Limb (tissue), 2 donors: ENCODE data around the gene ATXN1.
"Not testable (repeated sequence)": the region's sequence is repeated elsewhere in the genome, so short reads cannot be mapped to it uniquely, and the experiment has no call there.

Experiments used
- DNase-seq, 2 donors: peaks; one replicate each; pipeline ENCODE4 v3.0.0-alpha.2; 2016; ENCODE audit errors: extremely low spot score in 2 of 2

ATXN1 gene

GRCh38 chr6:16542070-16542469 lies 219.2 kb downstream of the ATXN1 start:
- DNase-seq = no peak

DNA sequence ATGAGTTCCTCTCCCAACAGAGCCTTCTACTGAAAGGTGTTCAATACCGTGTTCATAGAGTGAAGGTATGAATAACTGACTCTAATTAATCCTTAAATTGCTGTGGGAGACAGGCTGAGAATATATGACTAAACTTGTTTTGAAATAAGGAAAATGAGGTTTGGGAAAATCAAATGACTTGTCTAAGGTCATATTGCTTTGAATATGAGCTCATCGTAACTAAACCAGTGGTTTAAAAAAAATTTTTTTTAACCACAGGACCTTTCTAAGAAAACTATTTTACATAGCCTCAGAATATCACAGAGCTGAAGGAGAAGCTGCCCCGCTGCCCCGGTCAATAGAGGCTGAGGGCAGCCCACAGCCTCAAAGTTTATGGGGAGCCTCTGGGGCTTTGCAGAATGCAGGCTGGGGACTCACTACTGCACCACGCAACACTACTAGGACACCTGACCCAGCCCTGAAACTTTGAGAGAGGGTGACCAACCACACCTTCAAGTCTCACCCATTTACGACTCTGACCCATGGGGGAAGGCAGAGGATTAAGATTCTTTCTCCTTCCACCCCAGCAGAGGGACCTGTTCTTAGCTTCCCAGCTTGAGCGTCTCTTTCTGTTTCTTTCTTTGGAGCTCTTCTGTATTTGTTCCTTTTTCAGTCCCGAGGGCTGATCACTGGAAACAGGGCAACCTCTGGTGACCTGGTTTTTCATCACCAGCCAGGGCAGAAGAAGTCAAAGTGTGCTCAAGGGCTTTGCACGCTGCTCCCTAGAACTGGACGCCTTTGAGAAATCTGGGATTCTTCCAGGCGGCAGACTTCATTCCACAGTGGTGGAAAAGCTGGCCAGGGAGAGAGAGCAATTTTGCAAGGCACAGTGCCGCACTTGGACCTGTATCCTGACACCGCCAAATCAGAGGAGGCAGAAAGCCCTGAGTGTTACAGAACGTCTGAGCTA lies 220.2 kb downstream of the ATXN1 start:
- DNase-seq = no peak

GRCh38 chr6:16540383-16540782 lies 220.9 kb downstream of the ATXN1 start:
- not testable (repeated sequence) for DNase-seq

DNA sequence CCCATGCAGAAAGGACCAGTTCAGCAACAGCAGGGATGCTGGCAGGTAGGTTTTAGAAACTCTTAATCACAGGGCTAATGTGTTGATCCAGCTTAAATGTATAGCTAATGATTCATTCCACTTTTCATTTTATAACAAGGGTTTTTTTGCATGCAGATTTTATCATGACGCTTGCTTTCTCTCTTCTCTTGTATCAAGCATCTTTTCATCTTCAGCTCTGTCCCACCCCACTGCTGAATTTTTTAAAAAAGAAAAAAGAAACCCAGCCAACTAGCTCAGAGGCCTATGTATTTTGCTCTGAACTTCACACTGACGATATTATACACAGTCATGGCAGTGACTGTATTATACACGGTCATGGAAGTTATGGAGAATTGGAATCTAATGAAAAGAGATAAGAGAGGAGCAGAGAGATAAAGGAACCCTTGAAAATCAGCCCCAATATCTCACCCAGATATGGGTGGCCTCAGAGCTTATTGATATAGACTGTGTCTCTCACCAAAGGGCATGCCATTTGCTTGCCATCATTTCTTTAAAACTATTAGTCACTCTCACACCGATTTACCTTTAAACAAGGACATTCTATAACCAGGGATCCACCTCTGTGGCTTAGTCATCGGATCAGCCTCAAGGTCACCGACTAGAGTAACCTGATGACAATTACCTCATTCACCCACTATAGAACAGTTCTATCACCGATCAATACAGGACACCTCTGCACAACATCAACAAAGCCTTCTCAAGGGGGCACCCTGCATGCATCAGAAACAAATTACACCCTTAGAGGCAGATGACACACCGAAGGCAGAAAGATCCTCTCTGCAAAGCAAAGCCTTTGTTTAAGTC lies 222.0 kb downstream of the ATXN1 start:
- DNase-seq = no peak

DNA sequence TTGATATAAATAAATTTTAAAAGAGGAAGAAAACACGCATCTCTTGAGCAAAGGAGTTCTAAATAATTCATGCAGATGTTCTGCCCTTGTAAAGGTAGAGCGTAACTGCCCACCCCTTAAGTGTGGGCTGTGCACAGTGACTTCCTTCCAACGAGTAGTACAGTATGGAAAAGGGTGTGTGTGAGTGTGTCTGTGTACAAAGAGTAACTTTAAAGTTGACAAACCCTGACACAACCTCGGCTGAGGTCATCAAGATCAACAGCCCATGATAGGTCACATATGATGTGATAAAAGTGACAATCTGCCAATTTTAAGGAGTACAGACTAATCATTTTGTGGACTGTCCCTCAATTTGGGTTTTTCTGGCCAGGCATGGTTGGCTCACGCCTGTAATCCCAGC lies 225.7 kb downstream of the ATXN1 start:
- DNase-seq = no peak

GRCh38 chr6:16533721-16534136 lies 227.5 kb downstream of the ATXN1 start:
- no peak for DNase-seq

- DNase-seq = no peak
Observed at GRCh38 chr6:16533210-16533609, 228.1 kb downstream of the ATXN1 start.

DNA sequence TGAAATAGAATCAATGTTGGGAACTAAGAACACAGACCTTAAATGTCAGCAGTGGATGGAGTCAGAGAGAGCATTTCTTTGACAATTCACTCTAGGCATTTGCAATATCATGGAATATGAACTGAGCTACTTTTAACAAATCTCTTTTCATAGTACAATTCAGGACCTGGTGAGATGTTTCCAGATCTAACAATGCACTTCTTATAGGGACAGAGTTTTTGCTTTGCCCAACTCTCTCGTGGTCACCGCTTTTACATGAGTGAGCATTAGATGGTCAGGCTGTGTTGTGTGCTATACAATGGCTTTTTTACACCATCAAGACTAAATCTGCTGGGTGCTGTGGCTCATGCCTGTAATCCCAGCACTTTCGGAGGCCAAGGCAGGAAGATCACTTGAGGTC lies 233.6 kb downstream of the ATXN1 start:
- no peak for DNase-seq

GRCh38 chr6:16524380-16524707 lies 236.9 kb downstream of the ATXN1 start:
- no peak for DNase-seq

DNA sequence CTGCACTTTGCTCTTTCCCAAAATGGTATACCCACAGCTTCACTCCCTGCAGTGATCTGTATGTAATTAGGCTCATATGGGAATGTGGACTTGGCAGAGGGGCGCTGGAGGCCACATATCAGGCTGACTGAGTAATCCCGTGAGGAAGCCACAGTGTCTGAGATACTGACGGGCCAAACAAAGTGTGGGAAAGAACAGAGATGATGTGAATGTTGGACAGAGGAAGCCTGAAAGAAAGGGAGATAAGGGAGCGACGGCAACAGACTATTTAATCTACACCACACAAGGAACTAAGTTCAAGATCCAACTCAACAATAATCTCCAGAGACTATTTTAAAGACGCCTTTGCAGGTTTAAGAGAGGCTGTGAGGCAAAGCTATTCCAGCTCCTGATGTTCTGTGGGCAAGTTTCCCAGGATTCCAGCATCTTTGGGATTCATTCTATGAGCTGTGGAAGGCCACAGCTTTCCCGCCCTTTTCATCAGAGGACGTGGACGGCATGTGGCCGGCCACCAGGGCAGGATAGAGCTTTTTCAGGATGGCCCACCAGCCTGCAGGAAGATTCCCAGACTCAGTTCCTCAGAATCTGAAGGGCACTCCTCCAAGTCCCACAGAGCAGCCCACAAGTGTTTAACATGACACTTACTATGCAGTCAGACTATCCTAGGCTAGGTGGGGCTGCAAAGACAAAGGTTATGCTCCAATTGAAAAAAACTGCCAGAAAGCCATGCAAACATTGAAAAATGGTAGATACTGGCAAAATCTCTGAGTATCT lies 237.5 kb downstream of the ATXN1 start:
- no peak for DNase-seq

- DNase-seq = no peak
Observed at GRCh38 chr6:16522937-16523336, 238.3 kb downstream of the ATXN1 start.

DNA sequence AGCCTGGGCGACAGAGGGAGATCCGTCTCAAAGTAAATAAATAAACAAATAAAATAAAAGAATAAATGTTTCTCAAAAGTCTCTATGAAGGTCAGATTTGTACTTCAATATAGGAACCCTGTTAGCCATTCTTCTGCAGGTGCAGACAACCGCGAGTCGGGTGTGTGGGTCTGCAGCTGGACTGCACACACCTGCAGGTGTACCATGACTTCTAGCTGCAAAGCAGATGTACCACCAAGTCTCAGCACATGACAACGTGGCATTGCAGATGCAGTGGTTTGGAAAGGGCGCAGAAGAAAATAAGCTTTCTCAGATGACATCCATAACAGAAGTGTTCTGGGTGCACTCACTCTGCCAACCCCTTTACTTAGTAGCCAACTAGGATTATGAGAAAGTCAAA lies 239.7 kb downstream of the ATXN1 start:
- no peak for DNase-seq

GRCh38 chr6:16519265-16520242 lies 241.7 kb downstream of the ATXN1 start:
- DNase-seq = no peak

DNA sequence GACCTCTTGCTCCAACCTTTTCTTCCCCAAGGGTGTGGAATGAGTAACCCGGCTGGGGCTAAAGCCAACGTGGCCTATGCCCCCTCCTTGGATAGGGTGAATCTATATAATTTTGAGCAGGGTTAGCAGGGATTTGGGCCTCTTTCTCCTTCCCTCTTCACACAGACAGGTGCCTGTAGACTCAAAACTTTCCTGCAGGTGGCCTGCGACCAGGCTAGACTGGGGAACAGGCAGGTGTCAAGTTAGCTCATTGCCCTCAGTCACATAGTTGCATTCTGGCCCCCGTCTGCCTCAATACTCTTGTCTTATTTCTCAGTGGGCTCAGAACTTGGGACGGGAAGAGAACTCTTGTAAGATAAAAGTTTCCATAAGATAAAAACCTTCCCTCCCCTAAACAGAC lies 243.0 kb downstream of the ATXN1 start:
- DNase-seq = no peak

- peak; percentile 40 to 42 for DNase-seq
Observed at GRCh38 chr6:16514249-16514648, 247.0 kb downstream of the ATXN1 start.

- DNase-seq = no peak
Observed at GRCh38 chr6:16512544-16513290, 248.5 kb downstream of the ATXN1 start.

GRCh38 chr6:16511723-16512489 lies 249.4 kb downstream of the ATXN1 start:
- no peak for DNase-seq

DNA sequence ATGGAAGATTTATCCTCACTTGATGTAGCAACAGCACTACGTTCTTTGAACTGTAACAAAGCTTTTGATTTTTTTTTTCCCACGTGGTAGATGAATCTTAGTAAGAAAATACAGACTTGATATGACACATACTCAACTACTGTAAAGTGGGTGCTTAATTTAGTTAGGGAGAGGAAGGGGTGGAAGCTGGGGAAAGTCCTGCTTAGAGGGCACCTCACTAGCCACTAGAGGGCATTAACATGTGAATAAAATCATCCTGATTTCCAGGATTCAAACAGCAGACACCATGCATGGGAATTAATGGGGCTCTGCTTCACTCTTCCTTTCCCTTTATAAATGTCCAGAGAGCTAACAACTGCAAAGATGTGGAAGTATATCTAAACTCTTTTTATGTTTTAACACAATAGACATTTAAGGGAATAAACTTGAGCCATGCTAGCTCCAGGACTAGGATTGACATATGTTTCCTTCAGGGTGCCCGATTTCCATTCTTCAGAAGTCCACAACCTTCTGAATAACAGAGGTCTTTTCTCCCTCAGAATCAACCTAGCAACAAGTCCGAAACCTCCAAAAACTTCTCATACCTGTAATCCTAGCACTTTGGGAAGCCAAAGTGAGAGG lies 250.1 kb downstream of the ATXN1 start:
- peak in 1 of 2 donors; percentile 65 for DNase-seq

DNA sequence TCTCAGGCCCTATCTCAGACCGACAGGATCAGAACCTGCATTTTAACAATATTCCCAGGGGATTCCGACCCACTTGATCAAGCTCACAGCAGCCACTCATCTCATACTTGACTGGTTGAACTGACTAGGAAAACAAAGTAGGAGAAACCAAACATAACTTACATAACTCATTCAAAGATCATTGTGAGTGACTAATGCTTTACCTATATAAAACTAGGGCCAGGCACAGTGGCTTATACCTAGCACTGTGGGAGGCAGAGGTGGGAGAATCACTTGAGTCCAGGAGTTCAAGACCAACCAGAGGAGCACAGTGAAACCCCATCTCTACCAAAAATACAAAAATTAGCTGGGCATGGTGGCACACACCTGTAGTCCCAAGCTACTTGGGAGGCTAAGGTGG lies 251.0 kb downstream of the ATXN1 start:
- no peak for DNase-seq
